Occipital lobe (tissue), 2 donors: ENCODE measurements around the gene GNGT2. TPM values are rescaled to one million over a fixed set of nuclear protein-coding genes. Genes with fewer than 3 reads are reported as not detected.

ENCODE experiments used
- DNase-seq: peaks from one replicate; lab custom pipeline; 2025; lab: John Stamatoyannopoulos, UW
- total RNA-seq: library from RNA; depleted of rRNA; stranded (reverse); fragments of >200 nt; gene quantifications from one replicate; pipeline ENCODE4 v1.2.3, GENCODE V29; 2014

GNGT2 gene
- total RNA-seq, 1 donor from 2014 or later = 0.31 TPM

DNA sequence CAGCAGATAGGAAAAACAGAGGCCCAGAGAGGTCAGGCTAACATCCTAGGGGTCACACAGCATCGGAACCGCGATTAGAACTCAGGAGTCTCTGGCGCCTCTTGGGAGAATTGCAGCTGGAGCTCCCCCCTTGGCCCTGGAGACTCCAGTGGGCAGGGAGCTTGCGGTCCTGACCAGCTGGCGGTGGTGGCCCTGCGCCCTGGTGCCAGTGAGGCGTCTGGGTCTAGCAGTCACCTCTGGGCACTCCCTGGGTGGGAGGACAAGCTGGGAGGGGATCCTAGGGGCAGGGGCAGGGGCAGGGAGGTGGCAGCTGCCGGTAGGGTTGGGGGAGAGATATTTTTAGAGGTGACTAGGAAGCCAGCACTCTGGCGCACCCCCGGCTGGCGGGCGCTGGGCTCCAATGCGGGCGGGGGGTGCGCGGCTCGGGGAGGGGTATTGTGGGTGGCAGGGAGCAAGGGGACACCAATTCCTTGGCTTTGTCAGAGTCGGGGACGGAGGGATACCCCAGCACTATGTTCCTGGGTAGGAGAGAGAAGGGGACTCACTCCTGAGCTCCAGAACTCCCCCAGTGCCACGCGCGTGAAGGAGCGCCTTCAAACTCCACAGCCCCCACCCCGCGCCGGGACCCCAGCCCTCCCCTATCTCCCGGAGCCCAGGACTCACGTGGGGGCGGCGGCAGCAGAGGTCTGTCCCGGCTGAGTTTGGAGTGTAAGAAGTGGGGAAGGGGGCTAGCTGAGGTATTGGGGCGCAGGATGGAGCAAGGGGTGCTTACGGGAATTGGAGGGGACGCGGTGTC lies 19.6 kb upstream of the GNGT2 start:
- no peak for DNase-seq

DNA sequence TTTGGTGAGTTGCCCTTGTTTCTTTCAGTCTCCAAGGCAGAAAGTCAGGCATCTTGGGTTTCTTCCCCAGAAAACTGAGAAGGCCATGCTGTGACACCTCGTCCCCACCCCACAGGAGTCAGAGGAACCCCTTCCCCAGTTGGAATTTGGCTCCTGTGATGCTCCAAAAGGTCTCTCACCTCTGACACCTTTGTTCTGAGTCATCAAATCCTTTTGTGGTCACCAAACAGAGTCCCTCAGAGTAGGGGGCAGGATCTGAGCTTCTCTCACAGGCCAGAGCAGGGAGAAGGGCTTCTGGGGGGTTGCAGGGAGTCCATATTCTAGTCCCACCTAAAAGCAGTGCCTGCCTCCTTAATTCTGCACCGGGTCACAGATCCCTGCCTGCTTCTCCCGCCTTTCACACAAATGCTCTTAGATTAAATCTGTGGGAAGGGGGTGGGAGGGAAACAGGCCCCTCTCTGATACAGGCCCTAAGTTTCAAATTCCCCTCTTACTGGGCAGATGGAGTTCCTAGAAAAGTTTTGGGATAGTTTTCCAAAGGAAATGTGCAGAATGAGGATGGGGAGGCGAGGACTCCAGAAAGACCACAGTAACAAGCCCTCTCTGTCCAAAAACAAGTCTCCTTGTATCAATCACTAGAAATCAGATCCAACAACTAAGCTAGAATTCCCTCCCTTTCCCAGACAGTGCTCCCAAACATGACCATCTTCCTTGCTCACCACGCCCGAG lies 18.9 kb upstream of the GNGT2 start:
- DNase-seq = no peak

DNA sequence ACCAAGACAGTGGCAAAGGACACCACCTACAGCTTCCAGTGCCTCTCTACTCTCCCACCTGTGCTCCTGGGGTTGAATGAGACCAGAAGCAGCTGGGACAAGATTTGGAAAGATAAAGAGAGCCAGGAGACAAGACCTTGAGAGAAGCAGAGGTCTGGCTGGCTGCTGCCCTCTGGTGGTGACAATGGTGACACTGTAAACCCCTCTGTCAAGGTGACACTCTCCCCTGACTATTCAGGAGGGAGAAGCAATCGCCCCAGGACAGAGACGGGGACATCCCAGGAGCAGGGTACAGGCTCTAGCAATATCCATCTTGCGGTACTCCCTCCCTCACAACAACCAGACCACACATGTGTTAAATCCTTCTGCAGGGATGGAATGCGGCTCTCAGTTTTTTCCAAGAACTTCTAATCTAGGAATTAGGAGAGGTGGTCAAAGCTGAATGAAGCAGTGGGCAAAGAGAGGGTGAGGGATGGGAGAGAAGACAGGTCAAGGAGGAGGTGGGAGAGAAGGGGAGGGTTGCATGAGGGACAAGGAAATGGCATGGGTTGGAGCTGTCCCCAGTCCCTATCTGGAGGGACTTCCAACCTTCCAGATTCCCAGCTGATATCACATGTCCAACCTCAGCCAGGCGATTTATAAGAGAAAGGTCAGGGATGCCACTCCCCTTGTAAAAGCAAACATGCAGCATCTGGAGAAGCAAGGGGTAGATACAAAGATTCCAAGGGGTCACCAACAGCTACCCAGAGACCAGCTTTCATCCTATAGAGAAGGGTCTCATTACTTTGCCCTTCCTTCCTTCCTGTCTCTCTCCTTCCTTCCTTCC lies 17.3 kb upstream of the GNGT2 start:
- peak; percentile 54 for DNase-seq

DNA sequence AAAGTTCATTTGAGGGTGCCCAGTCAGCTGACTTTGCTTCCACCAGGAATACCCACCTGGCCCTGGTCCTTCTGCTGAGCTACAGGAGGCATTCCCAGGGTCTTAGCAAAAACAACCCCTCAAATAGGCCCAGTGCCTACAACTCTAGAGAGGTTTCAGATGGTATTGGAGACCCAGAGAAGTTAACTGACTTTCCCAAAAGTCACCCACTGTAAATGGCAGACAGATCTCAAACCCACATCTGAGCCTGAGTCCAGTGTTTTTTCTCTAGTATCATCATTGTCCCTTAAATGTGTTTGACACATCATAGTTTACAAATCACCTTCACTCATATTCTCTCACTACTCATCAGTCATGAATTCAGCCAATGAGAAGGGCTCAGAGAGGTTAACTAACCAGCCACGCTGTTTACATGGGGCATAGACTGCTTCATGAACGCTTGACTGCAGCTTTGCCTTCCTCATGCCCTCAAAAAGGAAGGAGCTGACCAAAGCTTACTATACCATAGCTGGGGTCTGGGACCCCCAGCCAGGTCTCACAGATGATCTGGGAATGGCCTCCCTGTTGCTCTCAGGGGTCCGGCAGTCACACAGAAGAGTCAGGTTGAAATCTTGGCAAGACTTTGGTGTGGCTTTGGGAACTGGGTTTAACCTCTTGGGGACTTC lies 16.5 kb upstream of the GNGT2 start:
- DNase-seq = no peak

DNA sequence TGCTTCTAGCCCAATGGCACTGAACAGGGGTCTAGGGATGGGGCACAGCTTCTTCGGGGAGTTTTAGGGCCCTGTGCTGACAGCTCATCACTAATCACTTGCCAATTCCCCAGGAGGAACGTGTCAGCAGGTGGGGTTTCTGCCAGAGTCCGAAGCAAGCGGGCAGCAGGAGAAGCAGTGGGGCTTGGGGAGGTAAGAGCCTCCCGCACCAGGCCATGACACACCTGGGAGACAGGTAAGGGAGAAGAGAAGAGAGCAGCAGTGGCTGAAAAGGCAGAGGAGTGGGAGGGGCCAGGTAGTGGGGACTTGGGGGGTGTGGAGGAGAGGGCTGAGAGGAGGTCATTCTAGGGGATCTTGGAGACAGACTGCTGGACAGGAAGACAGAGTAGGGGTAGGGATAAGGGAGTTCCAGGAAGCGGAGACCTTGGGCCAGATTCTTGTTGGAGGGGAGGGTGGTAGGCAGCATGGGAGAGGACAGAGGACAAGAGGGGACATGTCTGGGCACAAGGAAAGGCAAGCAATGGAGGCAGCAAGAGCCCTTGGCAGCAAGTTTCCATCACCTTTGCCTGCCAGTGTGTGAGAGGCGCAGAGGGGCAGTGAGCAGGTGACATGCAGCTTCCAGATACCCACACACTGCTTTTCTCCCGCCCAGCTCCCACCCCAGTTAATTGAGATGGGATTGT lies 15.3 kb upstream of the GNGT2 start:
- DNase-seq = no peak

DNA sequence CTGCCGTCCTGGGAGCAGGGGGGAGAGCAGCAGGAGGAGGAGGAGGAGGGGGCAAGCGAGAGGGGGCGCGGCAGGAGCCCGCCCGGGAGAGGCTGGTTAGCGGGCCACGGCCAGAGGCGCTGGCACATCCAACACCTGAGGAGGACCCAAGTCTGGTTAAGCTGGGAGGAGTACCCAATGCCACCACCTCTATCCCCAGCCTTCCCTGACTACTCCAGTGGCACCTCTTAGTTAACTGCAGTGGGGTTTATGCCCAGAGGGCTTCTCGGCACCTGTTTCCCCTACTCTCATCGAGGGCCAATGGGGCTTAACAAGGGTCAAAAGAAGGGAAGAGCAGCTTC lies 14.6 kb upstream of the GNGT2 start:
- DNase-seq = no peak

DNA sequence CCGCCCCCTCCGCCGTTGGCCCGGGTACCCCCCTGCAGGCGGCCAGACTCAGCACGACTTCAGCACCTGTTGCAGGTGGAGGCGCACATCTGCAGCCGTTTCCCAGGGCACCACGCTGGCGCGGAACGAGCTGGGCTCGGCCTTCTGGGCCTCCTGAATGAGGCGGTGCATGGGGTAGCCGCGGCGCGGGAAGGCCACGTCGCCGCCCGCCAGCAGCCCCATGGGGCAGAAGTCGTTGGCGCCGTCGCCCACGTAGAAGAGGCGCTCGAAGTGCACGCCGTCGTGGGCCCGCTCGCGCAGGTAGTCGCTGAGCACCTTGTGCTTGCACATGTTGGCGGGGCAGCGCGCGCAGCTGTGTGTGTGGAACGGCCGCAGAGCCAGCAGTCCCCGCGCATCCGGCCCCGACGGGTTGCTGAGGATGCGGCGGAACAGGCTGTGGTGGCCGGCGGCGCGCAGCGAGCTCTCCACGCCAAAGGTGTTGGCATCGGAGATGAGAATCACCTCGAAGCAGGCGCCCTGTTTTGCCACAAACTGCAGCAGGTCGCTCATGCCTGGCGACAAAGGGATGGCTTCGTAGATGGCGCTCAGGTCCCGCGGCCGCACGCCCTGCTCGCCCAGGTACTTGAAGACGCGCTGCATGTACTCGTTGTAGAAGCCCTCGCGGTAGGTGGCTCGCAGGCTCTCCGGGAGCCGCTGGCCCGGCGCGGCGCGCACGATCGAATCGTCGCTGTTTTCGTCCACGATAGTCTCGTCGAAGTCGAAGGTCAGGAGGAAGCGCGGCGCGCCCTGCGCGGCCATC lies 14.0 kb upstream of the GNGT2 start:
- DNase-seq = no peak

DNA sequence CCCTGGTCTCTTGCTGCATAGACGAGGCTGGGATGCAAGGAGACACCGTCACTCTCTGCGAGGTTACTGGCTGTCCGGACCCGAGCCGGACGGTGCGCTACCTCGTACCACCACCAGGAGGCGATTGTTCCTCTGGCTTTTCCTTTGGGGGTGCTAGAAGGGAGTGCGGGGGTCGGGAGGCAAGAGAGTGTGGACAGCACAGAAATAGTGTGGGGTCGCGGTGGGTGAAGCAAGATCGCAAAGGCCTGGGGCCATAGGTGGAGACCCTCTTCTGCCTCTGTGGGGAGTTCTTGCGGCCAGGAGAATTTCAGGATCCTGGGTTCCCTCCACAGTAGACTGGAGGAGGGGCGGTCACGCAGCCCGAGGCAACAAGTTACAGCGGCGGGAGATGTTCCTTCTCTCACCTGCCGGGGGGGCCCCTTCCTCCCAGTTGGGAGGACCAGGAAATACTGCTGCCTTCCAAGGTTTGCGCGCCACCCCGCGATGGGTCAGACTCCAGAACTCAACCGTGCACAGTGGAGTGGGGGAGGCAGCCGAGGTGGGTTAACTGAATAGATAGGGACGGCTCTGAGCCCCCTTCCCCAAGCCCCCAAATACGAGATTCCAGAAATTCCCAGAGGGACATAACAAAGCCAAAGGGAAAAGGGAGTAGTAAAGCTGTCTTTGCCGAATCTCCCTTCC lies 13.3 kb upstream of the GNGT2 start:
- DNase-seq = no peak

DNA sequence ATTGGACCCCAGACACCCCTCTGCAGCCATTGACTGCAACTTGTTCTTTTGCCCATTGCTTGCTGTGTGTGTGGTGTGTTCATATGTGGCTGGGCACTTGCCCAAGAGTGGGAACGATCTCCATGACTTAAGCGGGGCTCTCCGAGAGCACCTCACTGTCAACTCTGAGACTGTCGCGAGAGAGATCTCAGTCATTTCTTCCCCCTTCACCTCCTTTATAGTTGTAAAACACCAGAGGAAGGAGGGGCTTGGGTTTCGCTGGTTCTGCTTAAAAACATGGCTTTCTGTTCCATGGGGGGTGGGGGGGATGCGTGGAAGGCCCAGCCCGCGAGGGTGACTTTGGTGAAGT lies 12.8 kb upstream of the GNGT2 start:
- no peak for DNase-seq

DNA sequence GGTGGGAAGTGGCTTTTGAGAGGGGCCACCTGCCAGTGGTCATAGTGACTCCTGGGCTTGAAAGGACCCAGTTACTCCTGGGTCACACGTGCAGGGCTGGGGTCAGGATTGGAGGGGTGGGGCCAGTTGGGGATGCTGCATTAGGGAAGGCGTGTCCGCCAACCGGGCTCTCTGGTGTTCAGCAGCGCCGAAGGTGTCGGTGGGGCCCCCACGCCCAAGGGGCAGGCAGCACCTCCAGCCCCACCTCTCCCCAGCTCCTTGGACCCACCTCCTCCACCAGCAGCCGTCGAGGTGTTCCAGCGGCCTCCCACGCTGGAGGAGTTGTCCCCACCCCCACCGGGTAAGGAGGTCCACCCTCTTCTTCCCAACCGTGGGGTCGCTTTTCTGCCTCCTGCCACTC lies 9.6 kb upstream of the GNGT2 start:
- no peak for DNase-seq

DNA sequence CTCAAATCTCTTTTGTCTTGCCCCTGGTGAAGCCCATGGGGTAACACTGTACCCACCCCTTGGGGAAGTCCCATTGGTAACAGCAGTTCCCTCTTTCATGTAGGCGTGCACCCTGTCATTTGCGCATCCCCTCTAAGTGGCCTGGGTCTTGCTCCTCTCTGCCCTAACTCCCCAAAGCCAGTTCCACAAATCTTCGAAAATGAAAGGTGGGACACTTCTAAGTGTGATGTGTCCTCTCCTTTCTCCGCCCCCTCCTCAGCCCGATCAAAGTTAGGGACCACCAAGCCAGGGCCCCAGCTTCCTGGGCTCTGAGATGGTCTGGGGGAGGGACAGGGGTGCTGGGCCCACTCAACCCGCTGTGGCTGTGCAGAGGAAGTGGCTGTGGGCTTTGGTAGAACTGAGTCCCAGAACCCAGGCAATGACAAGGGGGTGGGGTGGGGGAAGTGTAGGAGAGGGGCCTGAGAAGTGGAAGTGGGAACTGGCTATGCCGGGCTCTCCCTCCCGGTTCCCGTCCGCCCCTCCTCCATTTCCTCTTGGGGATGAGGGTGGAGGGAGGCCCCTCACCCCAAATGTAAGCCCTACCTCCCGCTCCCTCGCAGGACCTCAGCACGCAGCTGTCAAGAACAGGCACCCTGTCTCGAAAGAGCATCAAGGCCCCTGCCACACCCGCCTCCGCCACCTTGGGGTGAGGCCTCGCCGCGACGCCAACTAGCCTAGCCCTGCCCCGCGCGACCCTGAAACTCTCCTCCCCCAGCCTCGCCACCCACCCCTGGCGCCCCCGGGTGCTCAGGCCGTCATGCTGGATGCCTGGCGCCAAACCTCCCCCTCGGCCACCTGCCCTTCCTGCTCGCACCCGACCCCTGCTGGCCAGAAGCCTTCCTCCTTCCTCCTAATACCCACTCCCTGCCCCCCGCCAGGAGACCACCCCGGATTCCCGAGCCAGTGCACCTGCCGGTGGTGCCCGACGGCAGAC lies 8.9 kb upstream of the GNGT2 start:
- DNase-seq = no peak

DNA sequence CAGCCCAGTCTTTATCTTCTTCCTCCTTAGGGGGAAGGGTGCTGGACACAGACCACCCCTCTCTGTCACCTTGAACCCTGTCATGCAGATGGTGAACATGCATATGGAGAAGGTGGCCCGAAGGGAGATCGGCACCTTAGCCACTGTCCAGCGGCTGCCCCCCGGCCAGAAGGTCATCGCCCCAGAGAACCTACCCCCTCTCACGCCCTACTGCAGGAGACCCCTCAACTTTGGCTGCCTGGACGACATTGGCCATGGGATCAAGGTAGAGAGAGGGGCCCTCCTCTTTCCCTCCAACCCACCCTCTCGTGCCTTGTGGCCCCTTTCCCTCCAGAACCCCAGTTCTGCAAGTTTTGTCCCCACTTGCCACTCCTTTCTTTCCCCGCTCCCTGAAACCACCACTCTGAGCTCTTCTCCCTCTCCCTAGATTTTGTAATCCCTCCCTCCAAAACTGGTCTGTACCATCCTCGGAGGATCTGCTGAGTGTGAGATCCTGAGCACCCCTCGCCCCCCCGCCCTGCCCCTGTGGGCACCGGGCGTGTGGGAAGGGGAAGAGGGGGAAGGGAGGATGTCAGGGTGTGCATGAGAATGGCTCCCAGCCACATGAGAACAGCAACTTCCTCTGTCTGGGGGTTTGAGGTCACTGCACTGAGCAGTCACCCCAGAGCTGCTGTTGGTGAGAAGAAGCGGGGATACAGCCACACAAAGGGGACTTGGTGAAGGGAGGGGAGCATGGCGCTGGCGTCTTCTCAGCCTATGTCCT lies 7.5 kb upstream of the GNGT2 start:
- no peak for DNase-seq

DNA sequence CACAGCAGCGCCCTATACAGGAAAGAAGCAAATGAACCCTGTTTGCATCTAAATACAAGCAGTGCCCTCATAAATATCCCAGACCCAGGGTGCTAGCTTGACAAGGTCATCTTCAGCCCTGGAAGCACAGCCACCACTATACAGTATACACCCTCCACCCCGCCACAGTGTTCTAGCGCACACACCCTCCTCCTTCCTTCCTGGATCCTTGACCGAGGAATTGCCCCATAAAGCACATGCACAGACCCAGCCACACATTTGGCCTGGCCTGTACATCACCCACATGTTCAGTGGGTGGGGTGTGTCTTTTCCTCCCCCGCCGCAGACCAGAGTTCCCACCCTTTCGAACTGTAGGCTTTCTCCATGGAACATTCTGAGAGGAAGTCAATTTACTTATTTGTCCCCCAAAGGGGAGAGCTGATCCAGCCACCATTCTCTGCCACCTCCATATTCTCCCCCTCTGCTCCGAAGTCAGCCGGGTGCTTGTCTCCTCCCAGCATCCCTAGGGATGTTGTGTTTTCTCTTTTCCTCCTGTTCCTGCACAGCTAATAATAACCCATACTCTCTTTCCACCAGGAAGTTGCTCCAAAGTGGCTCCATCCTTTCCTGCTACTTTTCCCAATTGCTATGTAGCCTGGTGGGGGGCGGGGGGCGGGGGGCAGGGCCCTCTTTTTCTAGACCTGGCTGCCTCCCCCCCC lies 6.7 kb upstream of the GNGT2 start:
- DNase-seq = no peak

DNA sequence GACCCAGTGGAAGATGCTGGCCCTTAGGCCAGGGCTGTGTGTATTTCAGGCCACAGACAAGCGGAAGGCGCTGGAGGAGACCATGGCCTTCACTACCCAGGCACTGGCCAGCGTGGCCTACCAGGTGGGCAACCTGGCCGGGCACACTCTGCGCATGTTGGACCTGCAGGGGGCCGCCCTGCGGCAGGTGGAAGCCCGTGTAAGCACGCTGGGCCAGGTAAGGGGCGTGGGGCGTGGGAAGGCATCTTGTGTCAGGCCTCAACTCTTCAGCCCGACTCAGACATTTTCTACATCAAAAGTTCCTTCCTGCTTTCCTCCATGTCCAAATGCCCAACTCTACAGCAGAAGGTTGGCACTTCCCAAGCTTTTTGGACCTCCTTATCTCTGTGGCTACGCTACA lies 6.1 kb upstream of the GNGT2 start:
- DNase-seq = no peak

DNA sequence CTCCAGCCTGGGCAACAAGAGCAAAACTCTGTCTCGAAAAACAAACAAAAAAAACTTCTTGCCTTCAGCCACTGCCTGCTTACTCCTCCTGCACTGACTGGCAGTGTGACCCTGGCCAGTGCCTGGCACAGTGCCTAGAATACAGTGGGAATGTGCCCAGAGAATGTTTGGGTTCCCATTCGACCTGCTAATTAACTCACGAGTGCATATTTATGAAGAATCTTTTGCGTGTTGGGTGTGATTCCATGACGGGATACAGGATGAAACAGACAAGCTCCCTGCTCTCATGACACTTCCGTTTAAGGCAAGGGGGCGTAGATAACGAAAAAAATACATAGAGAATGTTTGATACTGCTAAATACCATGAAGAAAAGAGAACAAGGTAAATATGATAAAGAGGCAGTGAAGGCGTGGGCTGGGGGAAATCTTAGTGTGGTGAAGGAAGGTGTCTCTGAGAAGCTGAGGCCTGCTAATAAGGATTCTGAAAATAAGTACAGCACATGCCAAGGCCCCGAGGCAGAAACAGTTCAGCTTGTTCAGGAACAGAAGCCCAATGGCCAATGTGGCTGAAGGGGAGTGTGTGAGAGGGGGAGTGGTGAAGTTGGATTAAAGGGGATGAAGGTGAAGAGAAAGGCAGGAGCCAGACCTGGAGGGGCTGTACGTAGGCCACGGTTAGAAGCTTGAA lies 4.4 kb upstream of the GNGT2 start:
- no peak for DNase-seq

DNA sequence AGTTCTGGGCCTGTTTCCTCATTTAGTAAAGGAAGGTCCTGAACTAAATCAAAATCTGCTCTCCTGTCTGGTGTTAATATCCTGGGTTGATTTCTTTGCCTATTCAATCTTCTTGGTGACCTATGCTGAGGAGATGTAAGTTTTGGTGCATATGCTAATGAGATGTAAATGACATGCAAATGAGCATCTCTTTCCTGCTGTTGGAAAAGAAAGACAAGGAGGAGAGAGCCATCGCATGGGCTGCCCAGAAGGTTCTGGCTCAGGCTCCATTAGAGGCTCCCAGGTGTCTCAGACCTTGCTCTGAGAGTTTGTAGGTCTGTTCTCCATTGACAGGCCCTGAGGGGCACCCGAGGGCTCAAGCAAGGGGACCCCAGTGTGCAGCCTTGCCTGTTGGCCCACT lies 3.5 kb upstream of the GNGT2 start:
- DNase-seq = no peak

DNA sequence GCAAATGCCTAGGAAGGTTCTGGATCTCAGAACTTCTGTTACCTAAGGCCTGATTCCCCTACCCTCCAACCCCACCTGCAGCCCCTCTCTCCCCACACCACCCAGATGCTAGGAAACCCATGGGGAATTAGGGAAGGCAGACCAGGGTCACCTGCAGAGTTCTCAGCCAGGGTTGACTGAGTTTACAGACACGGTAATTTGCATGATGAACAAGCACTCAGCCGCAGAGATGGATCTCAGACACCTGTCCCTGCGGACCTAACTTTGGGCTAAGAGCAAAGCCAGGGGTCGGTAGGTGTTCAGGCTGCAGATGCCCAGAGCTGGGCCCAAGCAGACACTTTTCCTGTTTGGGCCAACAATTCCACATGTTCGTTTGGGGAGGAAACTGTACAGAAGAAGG lies 3.0 kb upstream of the GNGT2 start:
- DNase-seq = no peak
